ENCODE results near the gene SCYGR3.

SCYGR3 gene

GRCh38 chr2:227576812-227577211 lies 37.8 kb downstream of the SCYGR3 start:
- Histone ChIP-seq H3K4me1 (ENCODE audit: insufficient read depth, low read length) (no peaks in the 10 kb centered on the region), H3K9me3 (ENCODE audit: low read length) (no peaks in the 10 kb centered on the region), H3K4me3 (ENCODE audit: low read length) (no peak overlapping the region), H3K36me3 (ENCODE audit: insufficient read depth, low read length) (no peaks in the 10 kb centered on the region), H3K27me3 (ENCODE audit: insufficient read depth, low read length) (no peaks in the 10 kb centered on the region), H2AFZ (ENCODE audit: low read depth, low read length) (no peak overlapping the region)

GRCh38 chr2:227576110-227576509 lies 38.5 kb downstream of the SCYGR3 start:
- Histone ChIP-seq H3K4me1 (ENCODE audit: insufficient read depth, low read length) (no peaks in the 10 kb centered on the region), H2AFZ (ENCODE audit: low read depth, low read length) (no peak overlapping the region), H3K4me3 (ENCODE audit: low read length) (no peak overlapping the region)

GRCh38 chr2:227570615-227571014 lies 44.0 kb downstream of the SCYGR3 start:
- no peaks in the 10 kb centered on the region for H3K36me3 ChIP-seq (ENCODE audit: insufficient read depth, low read length)
- no peaks in the 10 kb centered on the region for H3K9me3 ChIP-seq (ENCODE audit: low read length)
- H2AFZ ChIP-seq (ENCODE audit: low read depth, low read length), result no peak overlapping the region
- H3K27me3 ChIP-seq (ENCODE audit: insufficient read depth, low read length), result no peaks in the 10 kb centered on the region
- H3K4me3 ChIP-seq (ENCODE audit: low read length), result no peak overlapping the region
- no peaks in the 10 kb centered on the region for H3K4me1 ChIP-seq (ENCODE audit: insufficient read depth, low read length)

More at GRCh38 chr2:227576110-227576509, 38.5 kb downstream of the SCYGR3 start:
- no peaks in the 10 kb centered on the region for H3K9me3 ChIP-seq (ENCODE audit: low read length)
- H3K36me3 ChIP-seq (ENCODE audit: insufficient read depth, low read length), result no peaks in the 10 kb centered on the region
- H3K27me3 ChIP-seq (ENCODE audit: insufficient read depth, low read length), result no peaks in the 10 kb centered on the region

GRCh38 chr2:227568852-227569169 lies 45.8 kb downstream of the SCYGR3 start:
- Histone ChIP-seq H3K4me3 (ENCODE audit: low read length) (no peak overlapping the region), H2AFZ (ENCODE audit: low read depth, low read length) (no peak overlapping the region), H3K27me3 (ENCODE audit: insufficient read depth, low read length) (no peaks in the 10 kb centered on the region), H3K4me1 (ENCODE audit: insufficient read depth, low read length) (no peaks in the 10 kb centered on the region), H3K9me3 (ENCODE audit: low read length) (no peaks in the 10 kb centered on the region), H3K36me3 (ENCODE audit: insufficient read depth, low read length) (no peaks in the 10 kb centered on the region)

GRCh38 chr2:227566012-227566411 lies 48.6 kb downstream of the SCYGR3 start:
- H2AFZ ChIP-seq (ENCODE audit: low read depth, low read length), result no peak overlapping the region
- no peaks in the 10 kb centered on the region for H3K36me3 ChIP-seq (ENCODE audit: insufficient read depth, low read length)
- no peaks in the 10 kb centered on the region for H3K27me3 ChIP-seq (ENCODE audit: insufficient read depth, low read length)
- no peaks in the 10 kb centered on the region for H3K4me1 ChIP-seq (ENCODE audit: insufficient read depth, low read length)
- H3K4me3 ChIP-seq (ENCODE audit: low read length), result no peak overlapping the region
- no peaks in the 10 kb centered on the region for H3K9me3 ChIP-seq (ENCODE audit: low read length)

GRCh38 chr2:227565080-227565479 lies 49.6 kb downstream of the SCYGR3 start:
- Histone ChIP-seq H3K4me3 (ENCODE audit: low read length) (no peak overlapping the region), H3K4me1 (ENCODE audit: insufficient read depth, low read length) (no peaks in the 10 kb centered on the region), H3K36me3 (ENCODE audit: insufficient read depth, low read length) (peaks cover 4% of the 10 kb centered on the region), H2AFZ (ENCODE audit: low read depth, low read length) (no peak overlapping the region), H3K9me3 (ENCODE audit: low read length) (no peaks in the 10 kb centered on the region), H3K27me3 (ENCODE audit: insufficient read depth, low read length) (no peaks in the 10 kb centered on the region)
